GM19193 (cell line): ENCODE data around the gene CTSA.
A peak's percentile ranks its signal among the peaks of the same experiment; 100 is the strongest.

Experiments used
- POLR2A ChIP-seq: IDR thresholded peaks from 4 replicates; pipeline ENCODE4 v1.6.1; 2011; ENCODE audit not compliant: insufficient read depth, insufficient read length; ENCODE audit errors: extremely low read depth

The CTSA gene

DNA sequence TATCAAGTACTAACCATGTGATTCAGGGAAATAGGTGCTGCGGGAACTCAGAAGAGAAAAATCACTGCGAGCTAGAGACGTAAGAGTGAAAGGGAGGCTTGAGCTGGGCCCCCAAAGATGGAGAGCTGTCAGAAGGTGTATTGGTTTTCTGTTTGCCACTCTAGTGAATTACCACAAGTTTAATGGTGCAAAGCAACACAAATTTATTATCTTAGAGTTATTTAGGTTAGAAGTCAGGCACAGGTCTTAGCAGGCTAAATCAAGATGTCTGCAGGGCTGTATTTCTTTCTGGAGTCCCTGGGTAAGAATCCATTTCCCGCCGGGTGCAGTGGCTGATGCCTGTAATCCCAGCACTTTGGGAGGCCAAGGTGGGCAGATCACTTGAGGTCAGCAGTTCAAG, 31.2 kb upstream of the CTSA start:
- TF ChIP-seq POLR2A, result no peak

DNA sequence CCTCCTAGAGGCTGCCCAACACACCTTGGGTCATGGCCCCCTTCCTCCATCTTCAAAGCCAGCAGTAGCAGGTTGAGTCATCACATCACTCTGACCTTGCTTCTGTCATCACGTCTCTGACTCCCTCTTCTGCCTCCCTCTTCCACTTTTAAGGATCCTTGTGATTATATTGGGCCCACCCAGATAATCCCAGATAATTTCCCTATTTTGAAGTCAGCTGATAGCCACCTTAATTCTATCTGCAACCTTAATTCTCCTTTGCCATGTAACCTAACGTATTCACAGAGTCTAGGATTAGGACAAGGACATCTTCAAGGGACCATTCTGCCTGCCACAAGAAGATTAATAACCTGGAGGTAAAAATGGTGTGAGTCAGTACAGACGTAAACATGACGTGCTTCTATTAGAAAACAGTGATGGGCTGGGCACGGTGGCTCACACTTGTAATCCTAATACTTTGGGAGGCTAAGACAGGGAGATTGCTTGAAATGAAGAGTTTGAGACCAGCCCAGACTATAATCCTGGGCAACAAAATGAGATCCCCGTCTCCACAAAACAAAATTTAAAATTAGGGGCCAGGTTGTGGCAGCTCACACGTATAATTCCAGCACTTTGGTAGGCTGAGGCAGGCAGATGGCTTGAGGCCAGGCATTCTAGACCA, 30.4 kb upstream of the CTSA start:
- TF ChIP-seq POLR2A, result no peak

DNA sequence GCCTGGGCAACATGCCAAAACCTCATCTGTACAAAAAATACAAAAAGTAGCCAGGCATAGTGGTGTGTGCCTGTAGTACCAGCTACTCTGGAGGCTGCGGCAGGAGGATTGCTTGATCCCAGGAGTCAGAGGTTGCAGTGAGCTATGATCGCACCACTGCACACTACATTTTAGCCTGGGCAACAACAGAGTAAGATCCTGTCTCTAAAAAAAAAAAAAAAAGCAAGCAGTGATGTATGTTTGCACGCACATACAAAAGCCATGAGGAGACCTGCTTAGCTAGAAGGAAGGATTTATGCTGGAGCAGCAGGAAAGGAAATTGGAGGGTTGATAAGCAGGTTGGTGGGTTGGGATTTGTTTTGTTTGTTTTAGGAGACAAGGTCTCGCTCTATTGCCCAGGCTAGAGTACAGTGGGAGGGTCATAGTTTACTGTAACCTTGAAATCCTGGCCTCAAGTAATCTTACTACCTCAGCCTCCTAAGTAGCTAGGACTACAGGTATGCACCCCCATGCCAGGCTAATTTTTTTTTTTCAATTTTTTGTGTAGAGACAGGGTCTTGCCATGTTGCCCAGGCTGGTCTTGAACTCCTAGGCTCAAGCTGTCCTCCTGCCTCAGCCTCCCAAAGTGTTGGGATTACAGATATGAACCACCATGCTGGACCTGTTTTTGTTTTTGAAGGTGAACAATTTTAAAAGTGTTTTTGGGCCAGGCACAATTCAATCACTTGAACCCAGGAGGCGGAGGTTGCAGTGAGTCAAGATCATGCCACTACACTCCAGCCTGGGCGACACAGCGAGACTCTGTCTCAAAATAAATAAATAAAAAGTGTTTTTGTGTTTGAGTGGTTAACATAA, 29.7 kb upstream of the CTSA start:
- no peak for TF ChIP-seq POLR2A

DNA sequence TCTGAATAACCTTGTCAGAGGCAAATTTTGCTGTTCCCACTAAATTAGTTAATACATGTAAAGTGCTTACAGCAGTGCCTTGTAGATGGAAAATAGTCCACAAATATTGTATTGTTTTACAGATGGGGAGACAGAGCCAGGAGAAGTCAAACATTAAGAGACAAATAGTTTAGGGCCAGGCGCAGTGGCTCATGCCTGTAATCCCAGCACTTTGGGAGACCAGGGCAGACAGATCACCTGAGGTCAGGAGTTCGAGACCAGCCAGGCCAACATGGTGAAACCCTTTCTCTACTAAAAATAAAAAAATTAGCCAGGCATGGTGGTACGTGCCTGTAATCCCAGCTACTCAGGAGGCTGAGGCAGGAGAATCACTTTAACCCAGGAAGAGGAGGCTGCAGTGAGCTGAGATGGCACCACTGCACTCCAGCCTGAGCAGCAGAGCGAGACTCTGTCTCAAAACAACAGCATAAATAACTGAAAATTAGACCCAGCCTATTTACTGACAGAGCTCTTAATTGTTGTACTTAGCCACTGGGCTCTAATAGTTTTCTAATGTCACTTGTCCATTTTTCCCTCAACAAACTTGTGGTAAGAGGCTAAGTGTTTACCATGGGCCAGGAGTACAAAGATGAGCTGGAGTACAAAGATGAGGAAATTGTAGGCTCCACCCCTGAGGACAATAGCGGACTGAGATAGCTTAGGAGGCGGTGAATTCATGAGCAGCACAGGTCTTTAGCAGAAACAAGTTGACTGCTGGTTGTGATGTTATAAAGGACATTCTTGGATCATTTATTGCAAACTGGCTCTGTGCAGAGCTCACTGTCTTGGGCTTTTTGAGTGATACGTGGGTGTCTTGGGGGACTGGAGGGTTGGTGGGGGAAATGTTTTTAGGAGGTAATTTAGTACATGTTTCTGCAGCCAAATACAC, 27.3 kb upstream of the CTSA start:
- no peak for TF ChIP-seq POLR2A

DNA sequence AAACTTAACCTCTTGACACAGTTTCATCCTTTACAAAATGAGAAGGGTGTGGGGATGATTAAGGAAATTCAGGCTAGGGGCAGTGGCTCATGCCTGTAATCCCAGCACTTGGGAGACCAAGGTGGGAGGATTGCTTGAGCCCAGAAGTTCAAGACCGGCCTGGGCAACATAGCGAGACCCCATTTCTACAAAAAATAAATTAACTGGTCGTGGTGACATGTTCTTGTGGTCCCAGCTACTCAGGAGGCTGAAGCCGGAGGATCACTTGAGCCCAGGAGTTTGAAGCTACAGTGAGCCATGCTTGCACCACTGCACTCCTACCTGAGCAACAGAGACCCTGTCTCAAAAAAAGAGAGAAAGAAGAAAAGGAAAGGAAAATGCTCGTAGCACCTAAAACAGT, 24.7 kb upstream of the CTSA start:
- TF ChIP-seq POLR2A, result no peak

DNA sequence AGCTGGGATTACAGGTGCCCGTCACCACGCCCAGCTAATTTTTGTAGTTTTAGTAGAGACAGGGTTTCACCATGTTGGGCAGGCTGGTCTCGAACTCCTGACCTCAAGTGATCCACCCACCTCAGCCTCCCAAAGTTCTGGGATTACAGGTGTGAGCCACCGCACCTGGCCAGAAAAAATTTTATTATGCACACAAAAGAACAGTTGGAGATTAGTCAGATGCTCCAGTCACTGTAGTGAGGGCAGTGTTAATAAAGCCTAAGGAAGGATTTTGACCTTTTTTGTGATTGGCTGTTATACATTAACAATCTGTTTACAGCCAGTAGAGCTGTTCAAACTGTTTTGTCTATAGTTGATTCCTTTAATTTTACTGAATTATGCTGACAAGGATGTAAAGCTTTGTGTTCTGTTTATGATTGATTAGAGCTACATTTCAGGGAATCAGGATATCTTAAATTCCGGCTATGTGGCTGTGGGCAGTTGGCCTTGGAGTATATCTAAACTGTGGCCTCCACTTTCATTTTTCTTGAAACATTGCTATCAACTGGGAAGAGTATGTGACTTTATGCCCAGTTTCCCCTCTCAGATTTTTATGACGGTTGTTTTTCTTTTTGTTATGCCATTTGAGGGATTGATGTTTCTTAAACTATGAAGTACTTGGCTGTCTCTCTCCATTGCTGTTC, 23.9 kb upstream of the CTSA start:
- TF ChIP-seq POLR2A, result no peak

DNA sequence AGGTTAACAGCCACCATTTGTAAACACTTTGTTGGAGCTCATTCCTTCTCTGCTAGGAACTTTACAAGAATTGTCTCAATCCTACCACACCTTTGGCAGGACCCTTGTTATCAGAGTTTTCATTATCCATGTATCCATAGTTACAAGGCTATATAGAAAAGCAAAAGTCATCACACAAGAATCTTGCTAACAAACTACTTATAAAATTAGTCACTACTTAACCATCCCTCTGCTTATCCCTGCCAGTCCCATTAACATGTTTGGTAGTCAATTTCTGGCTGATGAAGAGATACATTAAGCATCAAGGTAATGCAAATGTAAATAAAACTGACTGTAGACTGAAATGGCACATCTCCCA, 23.3 kb upstream of the CTSA start:
- TF ChIP-seq POLR2A, result no peak

DNA sequence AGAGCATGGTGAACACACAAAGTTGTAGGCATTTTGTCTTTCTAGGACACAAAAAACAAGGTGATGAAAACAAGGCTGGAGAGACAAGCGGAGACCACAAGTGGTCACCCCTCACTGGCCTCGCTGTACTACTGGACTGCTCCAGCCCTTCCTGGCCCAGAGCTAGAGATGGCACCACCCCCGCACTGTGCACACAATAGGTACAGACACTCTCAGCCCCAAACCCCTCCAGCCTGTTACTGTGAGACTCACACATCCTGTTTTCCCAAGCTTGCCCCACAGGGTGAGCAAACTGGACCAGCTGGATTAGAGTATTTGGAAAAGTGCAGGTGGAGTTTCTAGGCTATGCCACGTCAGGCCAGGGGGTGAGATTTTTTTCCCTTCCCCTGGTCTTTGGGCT, 18.5 kb upstream of the CTSA start:
- no peak for TF ChIP-seq POLR2A

DNA sequence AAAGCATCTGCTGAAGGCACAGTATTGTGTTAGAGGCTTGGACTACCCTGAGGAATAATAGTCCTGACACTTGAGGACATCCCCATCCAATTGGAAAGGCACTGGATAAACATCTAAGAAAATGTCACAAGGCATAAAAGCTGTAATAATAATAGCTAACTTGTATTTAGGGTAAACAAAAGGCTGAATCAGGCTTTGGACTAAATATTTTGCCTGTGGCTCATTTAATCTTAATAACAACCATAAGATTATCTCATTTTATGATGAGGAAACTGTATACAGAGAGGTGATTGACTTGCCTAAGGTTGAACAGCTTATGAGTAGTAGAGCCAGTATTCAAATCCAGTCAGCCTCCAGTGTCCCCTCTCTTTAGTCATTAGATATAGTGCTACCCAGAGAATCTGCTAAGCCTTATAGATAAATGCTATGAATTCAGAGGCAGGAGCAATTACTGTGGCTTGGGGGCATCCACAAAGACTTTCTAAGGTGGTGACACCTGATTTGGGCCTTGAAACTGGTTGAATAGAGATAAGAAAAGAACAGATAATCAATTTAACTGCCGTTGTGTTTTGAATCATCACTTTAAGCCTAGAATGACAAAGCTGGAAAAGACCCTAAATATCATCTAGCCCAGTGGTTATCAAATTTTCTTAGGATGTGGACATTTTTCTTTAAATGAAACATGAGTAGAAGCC, 17.6 kb upstream of the CTSA start:
- no peak for TF ChIP-seq POLR2A

DNA sequence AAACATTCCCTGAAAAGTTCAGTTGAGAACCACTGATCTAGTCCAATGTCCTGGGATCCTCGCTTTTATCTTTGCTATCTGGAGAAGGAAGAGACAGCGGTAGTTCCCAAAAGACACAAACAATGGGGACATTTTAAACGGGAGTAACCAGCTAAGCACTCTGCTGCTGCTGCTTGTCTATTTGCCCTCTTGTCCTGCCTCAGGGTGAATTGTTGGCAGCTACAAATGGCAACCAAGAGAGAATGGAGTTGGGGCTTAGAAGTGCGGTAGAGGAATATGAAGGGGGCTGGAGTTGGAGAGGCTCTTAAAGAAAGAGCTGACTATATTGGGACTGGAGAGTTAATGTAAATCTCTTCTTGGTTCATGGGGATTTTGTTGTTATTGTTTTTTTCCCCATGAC, 16.6 kb upstream of the CTSA start:
- no peak for TF ChIP-seq POLR2A

DNA sequence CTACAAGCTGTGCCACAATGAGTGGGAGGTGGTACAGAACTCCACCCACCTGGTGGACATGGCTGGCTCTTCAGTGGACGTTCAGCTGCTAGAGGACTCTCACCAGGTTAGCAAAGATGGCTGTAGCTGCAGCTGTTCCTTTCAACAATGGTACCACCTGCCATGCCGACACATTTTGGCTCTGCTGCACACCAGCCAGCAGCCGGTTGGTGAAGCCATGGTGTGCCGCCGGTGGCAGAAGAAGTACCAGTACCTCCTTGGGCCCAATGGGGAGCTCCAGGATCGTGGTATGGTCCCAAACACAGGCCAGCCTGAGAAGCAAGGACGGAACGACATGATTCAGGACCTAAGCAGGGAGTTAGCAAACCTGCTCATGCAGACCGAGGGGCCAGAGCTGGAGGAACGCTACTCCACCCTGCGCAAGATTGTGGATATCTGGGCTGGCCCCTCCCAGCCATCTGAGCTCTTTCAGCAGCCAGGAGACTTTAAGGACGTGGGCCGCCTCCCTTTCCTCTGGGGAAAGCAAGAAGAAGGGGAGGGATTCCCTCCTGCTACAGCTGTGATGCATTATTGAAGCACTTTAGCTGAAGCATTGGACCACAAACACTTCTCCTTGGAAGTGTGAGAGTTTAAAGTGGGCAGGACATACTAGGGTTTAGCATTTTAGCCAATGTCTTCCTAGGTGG, 12.9 kb upstream of the CTSA start:
- no peak for TF ChIP-seq POLR2A

DNA sequence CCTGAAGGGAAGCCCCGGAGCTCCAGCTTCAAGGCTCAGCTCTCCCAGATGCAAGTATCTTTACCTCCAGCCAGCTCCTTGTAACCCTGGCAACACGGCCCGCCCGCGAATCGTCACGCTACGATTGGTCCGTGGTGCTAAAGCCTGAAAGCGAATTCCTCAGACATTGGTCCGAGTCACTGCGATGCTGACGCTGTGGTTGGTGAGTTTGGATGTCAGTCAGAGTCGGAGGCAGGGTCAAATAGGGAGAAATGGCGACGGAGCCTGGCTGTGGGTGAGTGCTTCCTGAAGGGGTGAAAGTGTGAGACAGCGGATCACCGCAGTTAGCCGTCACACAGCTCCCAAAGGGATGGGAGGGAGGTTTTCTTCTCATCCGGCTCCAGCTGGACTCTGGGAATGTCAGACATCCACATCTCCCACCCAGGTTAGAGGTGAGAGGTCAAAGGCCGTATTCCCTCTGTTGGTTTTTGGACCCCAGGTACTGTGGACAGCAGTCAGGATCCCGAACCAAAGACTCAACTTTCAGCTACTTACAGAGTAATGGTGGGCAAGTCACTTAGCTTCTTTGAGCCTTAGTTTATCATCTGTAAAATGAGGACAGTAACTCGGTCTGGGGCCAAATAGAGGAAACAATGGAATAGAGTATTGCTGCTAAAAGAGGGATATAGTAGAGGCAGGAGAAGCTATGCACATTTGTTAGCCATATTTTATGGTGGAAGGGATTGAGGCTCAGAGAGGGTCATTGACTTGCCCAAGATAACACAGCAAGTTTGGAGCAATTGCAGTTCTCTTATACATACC, 9.9 kb upstream of the CTSA start, which contains the start of gene ZSWIM1:
Gene ZSWIM1 (plus strand): TSS at position 240 of the 801 bp plus-strand sequence. CDS start 1,366 bp downstream, outside the sequence.
- peak; percentile 92 for TF ChIP-seq POLR2A

DNA sequence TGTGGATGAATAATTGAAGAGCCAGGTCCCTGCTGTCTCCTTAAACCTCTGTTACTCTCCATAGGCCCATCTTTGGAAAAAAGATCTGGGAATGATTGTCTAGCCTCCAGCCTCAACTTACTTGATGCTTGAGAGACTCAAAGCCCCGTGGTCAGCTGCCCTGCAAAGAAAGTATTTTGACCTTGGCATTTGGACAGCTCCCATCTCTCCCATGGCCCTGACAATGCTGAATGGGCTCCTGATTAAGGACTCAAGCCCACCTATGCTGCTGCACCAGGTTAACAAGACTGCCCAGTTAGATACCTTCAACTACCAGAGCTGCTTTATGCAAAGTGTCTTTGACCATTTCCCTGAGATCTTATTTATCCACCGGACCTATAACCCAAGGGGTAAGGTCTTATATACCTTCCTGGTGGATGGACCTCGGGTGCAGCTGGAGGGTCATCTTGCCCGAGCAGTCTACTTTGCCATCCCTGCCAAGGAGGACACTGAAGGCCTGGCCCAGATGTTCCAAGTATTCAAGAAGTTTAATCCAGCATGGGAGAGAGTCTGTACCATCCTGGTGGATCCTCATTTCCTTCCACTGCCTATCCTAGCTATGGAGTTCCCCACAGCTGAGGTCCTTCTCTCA, 8.6 kb upstream of the CTSA start:
- no peak for TF ChIP-seq POLR2A

DNA sequence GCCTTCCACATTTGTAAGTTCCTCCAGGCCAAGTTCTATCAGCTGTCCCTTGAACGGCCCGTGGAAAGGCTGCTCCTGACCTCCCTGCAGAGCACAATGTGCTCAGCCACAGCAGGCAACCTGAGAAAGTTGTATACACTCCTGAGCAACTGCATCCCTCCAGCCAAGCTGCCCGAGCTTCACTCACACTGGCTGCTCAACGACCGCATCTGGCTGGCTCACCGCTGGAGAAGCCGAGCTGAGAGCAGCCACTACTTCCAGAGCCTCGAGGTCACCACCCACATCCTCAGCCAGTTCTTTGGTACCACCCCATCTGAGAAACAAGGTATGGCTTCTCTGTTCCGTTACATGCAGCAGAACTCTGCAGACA, 8.1 kb upstream of the CTSA start:
- no peak for TF ChIP-seq POLR2A
